RWPE2 (cell line): ENCODE results near the gene KCTD11.

Experiments
- ATAC-seq: fragments of 200-7000 bp; cut with Tn5 transposase; 3 replicates; pipeline ENCODE4 v1.9.1; 2021; ENCODE audit warnings: low read depth
- DNase-seq: peaks from one replicate; pipeline ENCODE4 v3.0.0-alpha.2; 2020; ENCODE audit warnings: low spot score
- H3K27ac ChIP-seq: fragments of 450-650 bp; 2 replicates; pipeline ENCODE4 v1.5.1; 2017; ENCODE audit warnings: mild to moderate bottlenecking; ENCODE audit not compliant: poor library complexity, severe bottlenecking
- H3K27me3 ChIP-seq: fragments of 250-450 bp; sonication (Bioruptor Pico); 2 replicates; pipeline ENCODE4 v1.5.1; 2021; ENCODE audit warnings: mild to moderate bottlenecking, moderate library complexity; ENCODE audit not compliant: insufficient read depth, poor library complexity, severe bottlenecking
- H3K36me3 ChIP-seq: fragments of 250-450 bp; sonication (Bioruptor Pico); 2 replicates; pipeline ENCODE4 v1.5.1; 2020; ENCODE audit warnings: low read depth, mild to moderate bottlenecking, moderate library complexity
- H3K4me1 ChIP-seq: fragments of 250-450 bp; sonication (Bioruptor Pico); 2 replicates; pipeline ENCODE4 v1.5.1; 2021; ENCODE audit warnings: mild to moderate bottlenecking, moderate library complexity; ENCODE audit not compliant: insufficient read depth, poor library complexity, severe bottlenecking
- H3K4me3 ChIP-seq: fragments of 250-450 bp; sonication (Bioruptor Pico); 2 replicates; pipeline ENCODE4 v1.5.1; 2021; ENCODE audit warnings: mild to moderate bottlenecking, moderate library complexity; ENCODE audit not compliant: severe bottlenecking
- H3K9me3 ChIP-seq: fragments of 250-450 bp; sonication (Bioruptor Pico); 2 replicates; pipeline ENCODE4 v1.5.1; 2021; ENCODE audit warnings: mild to moderate bottlenecking, moderate library complexity; ENCODE audit not compliant: severe bottlenecking
- CTCF ChIP-seq: fragments of 450-650 bp; IDR thresholded peaks from one replicate; pipeline ENCODE4 v1.5.1; 2017; ENCODE audit warnings: mild to moderate bottlenecking, moderate library complexity; ENCODE audit not compliant: poor library complexity, severe bottlenecking

Gene KCTD11

GRCh38 chr17:7323731-7324437 lies 28.1 kb upstream of the KCTD11 start:
- no peak overlapping the region for H3K27ac ChIP-seq
- no peaks in the 10 kb centered on the region for H3K4me1 ChIP-seq
- DNase-seq (no peak), ATAC-seq (peak; percentile 51)
- H3K27me3 ChIP-seq, result no peaks in the 10 kb centered on the region
- H3K4me3 ChIP-seq, result no peak overlapping the region
- no peaks in the 10 kb centered on the region for H3K9me3 ChIP-seq
- peaks cover 61% of the 10 kb centered on the region for H3K36me3 ChIP-seq
- TF ChIP-seq CTCF, result peak; percentile 73

- Histone ChIP-seq H3K27ac (no peak overlapping the region), H3K27me3 (no peaks in the 10 kb centered on the region), H3K4me1 (no peaks in the 10 kb centered on the region), H3K36me3 (peaks cover 59% of the 10 kb centered on the region), H3K4me3 (no peak overlapping the region), H3K9me3 (no peaks in the 10 kb centered on the region)
- peak; percentile 53 for TF ChIP-seq CTCF
- DNase-seq (no peak), ATAC-seq (no peak)
Measured at GRCh38 chr17:7324438-7324779, 27.6 kb upstream of the KCTD11 start.

- Histone ChIP-seq H3K4me3 (no peak overlapping the region), H3K36me3 (peaks cover 56% of the 10 kb centered on the region), H3K27ac (no peak overlapping the region), H3K4me1 (no peaks in the 10 kb centered on the region), H3K27me3 (no peaks in the 10 kb centered on the region), H3K9me3 (no peaks in the 10 kb centered on the region)
- ATAC-seq (no peak), DNase-seq (no peak)
- TF ChIP-seq CTCF, result no peak
Measured at GRCh38 chr17:7325031-7325528, 26.9 kb upstream of the KCTD11 start.

- ATAC-seq, result no peak
- DNase-seq, result no peak
- Histone ChIP-seq H3K4me3 (no peak overlapping the region), H3K9me3 (no peaks in the 10 kb centered on the region), H3K36me3 (peaks cover 45% of the 10 kb centered on the region), H3K27ac (no peak overlapping the region), H3K4me1 (no peaks in the 10 kb centered on the region), H3K27me3 (no peaks in the 10 kb centered on the region)
- TF ChIP-seq CTCF, result no peak
Measured at GRCh38 chr17:7326186-7326585, 25.8 kb upstream of the KCTD11 start.

- no peak for DNase-seq
- no peak for TF ChIP-seq CTCF
- H3K9me3 ChIP-seq, result no peaks in the 10 kb centered on the region
- peaks cover 36% of the 10 kb centered on the region for H3K36me3 ChIP-seq
- H3K27ac ChIP-seq, result no peak overlapping the region
- no peaks in the 10 kb centered on the region for H3K4me1 ChIP-seq
- no peak for ATAC-seq
- H3K4me3 ChIP-seq, result no peak overlapping the region
- no peaks in the 10 kb centered on the region for H3K27me3 ChIP-seq
Measured at GRCh38 chr17:7327056-7327455, 24.9 kb upstream of the KCTD11 start.
